HG02973 (cell line): Measurements from ENCODE around the gene KLHL36.
"Not testable (repeated sequence)": the region's sequence is repeated elsewhere in the genome, so short reads cannot be mapped to it uniquely, and the experiment has no call there.

Experiments
- ATAC-seq: cut with Tn5 transposase; IDR thresholded peaks from one replicate; pipeline ENCODE4 v1.9.1; 2021; ENCODE audit warnings: moderate library complexity; ENCODE audit not compliant: unreplicated experiment

KLHL36 gene

GRCh38 chr16:84614968-84615813, 33.1 kb upstream of the KLHL36 start:
- no peak for ATAC-seq

- no peak for ATAC-seq
Measured at GRCh38 chr16:84616515-84616914, 31.8 kb upstream of the KLHL36 start.

DNA sequence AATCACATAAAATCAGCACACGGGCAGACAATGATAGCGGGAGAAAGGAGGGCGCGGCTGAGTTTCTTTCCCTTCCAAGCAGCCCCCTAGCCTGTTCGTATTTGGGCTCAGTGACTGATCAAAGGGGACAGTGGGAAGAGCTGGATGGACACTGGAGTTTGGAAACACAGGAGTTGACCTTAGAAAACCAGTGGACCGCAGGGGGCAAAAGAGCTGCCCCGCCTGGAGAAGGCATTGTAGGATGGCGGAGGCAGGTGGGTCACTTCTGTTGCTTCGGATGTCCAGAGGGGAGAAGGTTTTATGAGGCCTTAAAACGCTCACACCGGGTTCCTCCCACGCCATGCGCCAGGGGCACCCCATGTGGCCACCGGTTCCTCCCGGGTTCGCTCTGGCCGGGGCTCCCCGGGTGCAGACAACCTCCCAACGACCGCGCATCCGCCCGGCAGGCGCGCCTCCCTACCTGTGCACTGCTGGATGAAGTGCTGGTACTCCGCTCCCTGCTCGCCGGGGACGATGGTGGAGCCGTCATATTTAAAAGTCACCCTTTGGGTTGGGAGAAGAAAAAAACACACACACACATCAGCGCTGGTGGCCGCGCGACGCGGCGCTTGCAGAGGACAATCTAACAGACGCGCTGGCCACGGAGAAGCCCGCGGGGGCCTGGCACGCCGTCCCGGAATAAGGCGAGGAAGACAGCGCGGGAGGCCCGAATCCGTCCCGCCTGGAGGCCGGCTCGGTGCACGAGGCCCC, 31.1 kb upstream of the KLHL36 start:
- ATAC-seq = peak; percentile 26

- ATAC-seq = peak; percentile 65
Measured at GRCh38 chr16:84617791-84618580, 30.3 kb upstream of the KLHL36 start, which contains the start of gene COTL1. Gene COTL1 (minus strand): TSS chr16:84618078. CDS start chr16:84617914, 164 bp downstream.

DNA sequence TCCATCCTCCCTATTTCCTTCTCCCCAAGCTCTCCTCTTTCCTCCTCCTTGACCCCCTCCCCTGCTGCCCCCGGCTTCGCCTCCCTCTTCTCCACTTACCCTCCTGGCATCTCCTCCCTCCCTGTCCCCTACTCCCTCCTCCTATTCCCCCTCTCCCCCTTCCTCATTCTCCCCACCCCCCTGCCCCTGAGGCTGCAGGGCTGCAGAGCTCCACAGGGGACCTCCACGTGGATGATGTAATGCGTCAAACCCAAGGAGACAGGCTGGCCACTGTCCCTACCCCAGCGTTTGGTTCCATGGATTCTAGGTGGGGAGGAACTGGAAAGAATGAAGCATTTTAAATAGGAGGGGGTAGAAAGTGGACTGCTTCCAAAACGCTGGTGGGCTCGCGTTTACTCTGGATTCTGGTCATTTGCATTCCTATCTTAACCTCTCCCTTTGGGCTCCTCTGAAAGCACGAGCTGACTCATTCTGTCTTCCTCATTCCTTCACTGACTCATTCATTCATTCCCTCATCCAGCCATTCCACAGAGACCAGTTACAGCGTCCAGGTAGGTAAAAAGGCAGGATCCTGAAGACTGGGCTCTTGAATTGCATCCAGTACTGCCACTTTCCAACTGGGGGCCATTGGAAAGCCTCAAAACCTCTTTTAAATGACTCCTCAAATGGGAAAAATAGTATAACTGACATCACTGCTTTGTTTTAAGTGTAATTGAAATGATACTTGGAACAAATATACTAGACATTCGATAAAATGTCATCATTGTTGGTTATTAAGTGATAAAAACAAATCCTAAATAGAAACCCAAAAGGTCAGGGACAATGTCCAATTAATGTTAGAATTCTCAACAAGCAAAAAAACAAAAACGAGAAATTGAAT, 29.5 kb upstream of the KLHL36 start:
- ATAC-seq = no peak

- not testable (repeated sequence) for ATAC-seq
Measured at GRCh38 chr16:84620913-84621312, 27.4 kb upstream of the KLHL36 start.

DNA sequence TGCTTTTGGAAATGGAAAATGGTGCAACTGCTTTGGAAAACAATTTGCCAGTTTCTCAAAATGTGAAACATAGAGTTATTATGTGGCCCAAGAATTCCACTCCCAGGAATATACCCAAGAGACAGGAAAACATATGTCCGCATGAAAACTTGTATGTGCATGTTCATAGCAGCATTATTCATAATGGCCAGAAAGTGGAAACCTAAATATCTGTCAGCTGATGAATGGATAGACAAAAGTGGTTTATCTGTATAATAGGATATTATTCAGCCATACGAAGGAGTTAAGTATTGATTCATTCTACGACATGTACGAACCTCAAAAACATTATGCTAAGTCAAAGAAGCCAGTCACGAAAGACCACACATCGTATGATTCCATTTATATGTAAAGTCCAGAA, 22.8 kb upstream of the KLHL36 start:
- no peak for ATAC-seq

GRCh38 chr16:84628226-84628731, 20.0 kb upstream of the KLHL36 start:
- no peak for ATAC-seq

DNA sequence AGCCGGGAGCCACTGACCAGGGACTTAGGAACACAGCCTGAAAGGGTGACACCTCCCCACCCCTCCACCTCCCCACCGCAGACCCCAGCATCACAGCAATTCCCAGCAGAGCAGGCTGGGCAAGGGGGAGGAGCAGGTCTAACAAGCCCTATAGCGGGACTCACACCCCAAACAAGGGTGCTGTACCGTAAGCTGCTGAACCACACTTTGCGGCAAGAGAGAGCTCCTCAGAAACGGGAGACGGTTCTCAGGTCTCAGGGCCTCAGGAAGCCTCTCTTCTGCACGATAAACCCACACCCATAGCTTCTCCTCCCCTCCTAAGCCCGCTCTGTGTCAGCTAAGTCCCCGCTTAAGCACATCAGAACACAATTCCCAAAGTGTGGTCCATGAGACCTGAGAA, 18.7 kb upstream of the KLHL36 start:
- no peak for ATAC-seq

GRCh38 chr16:84630009-84630408, 18.3 kb upstream of the KLHL36 start:
- ATAC-seq = no peak

DNA sequence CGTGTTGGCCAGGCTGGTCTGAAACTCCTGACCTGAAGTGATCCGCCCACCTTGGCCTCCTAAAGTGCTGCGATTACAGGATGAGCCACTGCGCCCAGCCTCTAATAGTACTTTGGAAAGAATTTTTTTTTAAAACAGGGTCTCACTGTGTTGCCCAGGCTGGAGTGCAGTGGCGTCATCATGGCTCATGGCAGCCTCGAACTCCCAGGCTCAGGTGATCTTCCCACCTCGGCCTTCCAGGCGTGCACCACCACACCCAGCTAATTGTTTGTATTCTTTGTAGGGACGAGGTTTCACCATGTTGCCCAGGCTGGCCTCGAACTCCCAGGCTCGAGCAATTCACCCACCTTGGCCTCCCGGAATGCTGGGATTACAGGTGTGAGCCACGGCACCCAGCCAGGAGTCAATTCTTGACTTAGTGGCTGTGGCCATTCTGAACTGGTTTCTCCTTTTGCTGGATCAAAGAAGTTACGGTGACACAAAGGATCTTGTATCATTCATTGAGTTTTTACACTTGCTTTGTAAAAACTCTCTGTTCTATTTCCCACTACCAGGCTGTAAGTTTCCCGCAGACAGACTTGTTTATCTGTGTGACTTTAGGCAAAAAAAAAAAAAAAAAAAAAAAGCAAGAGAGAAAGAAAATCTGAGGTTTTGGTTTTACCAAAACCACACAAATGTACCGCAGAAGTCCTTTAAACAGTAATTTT, 17.7 kb upstream of the KLHL36 start:
- ATAC-seq = no peak

GRCh38 chr16:84631153-84631466, 17.2 kb upstream of the KLHL36 start:
- ATAC-seq = no peak

DNA sequence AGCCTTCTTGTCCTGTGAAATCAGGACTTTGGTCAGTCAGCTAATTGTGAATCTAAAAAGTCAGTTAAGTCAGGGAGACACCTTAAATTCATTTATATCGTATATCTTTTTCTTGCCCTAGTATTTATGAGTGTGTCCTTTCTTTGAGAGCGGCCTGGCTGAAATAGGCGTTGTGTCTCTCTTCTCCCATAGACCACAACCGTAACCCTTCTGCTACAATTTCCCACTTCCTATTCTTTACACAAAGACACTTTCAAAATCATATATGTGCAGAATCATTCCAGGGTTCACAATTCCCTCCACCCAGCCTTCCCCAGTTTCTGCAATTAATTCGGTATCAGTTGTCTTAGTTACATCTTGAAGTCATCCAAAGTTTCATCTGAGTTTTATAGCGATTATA, 16.4 kb upstream of the KLHL36 start:
- ATAC-seq = no peak

GRCh38 chr16:84632862-84633261, 15.4 kb upstream of the KLHL36 start:
- ATAC-seq = not testable (repeated sequence)

GRCh38 chr16:84633622-84634021, 14.7 kb upstream of the KLHL36 start:
- ATAC-seq = no peak

DNA sequence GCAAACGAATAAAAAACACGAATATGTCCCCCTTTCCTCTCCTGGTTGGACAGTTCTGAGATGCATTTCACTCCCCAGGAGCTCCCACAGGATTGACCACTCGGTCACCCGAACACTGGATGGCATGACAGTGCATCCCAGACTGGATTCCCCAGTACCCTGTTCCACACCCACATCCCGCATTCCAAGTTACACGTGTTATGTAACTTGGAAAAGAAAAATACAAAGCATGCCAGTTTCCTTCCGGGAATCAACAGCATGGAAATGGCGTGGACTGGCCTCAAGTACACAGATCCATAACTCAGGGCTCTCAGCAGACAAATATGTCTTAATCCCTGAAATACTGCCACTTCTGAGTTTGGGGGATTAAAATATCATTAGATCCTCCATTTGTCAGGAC, 12.6 kb upstream of the KLHL36 start:
- ATAC-seq = no peak

GRCh38 chr16:84637709-84638108, 10.6 kb upstream of the KLHL36 start:
- ATAC-seq = no peak

- ATAC-seq = no peak
Measured at GRCh38 chr16:84638231-84638806, 10.0 kb upstream of the KLHL36 start.

DNA sequence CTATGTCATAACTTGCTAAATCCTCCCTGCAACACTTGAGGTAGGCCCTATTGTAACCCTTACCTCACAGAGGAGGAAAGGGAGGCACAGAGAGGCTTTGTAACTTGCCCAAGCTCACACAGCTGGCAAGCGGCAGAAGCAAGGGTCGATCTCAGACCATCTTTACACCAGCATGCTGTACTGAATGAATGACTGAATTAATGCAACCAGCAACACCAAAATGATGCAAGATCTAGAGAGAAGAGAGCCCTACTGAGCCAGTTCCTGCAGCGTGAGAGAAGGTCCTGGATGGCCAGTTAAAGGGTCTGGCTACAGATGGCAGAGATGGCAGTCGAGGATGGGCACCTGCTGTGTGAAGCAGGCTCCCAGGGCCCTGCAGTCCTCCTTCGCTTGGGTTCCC, 8.2 kb upstream of the KLHL36 start:
- no peak for ATAC-seq
